Posterior cingulate gyrus (tissue), 11 donors: ENCODE data around the gene ISG15.
"Not testable (repeated sequence)": the region's sequence is repeated elsewhere in the genome, so short reads cannot be mapped to it uniquely, and the experiment has no call there.

Experiments
- DNase-seq, 10 donors: peaks; one replicate each; pipeline versions ENCODE4 v3.0.0 to v3.0.0-alpha.2; 2020 to 2021; ENCODE audit warnings: mixed read lengths in 3 of 10
- intact Hi-C: fragments of 100-400 bp; cut with DNase I; formaldehyde crosslinking; loops from one replicate; pipeline ENCODE4 v1.15.1; 2023

ISG15 gene

DNA sequence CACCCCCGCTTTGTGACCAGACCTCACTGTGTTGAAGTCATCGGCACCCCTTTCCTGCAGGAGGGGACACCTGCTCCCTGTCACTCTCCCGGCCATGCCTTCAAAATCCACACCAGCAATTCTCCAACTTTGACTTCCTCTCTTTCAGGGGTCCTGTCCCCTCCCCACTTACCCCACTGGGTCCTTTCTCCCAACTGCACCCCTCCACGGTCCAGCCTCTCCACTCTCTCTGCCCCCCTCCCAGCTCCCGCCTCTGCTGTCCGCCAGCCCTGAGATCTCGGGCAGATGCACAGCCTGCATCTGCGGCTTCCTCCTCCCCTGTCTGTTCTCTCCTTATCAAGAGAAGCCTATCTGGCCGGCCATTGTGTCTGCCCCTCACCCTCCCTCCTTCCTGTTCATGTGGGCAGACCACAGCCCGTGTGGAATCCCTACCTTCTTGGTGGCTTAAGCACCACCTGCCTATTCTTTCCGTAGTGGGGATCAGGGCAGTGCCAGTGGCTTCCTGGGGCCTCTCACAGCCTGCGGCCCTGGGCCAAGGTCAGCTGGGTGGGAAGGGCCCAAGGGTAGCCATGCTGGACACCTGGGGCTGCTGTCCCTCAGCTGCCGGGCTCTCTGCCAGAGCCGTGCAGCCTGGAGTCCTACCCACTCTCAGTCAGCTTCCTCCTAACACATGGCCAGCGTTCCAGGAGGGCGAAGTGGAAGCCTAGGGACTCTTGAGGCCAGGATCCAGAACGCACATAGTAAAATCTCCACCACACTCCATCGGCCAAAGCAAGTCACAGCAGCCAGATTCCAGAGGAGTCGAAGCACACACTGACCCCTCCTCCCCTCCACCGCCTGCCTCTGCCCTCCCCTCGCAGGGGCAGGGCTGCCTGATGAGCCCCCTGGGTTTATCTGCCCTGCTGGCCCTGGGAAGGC, 8.3 kb upstream of the ISG15 start:
- peak in 2 of 10 donors; percentile 66 to 73 for DNase-seq

DNA sequence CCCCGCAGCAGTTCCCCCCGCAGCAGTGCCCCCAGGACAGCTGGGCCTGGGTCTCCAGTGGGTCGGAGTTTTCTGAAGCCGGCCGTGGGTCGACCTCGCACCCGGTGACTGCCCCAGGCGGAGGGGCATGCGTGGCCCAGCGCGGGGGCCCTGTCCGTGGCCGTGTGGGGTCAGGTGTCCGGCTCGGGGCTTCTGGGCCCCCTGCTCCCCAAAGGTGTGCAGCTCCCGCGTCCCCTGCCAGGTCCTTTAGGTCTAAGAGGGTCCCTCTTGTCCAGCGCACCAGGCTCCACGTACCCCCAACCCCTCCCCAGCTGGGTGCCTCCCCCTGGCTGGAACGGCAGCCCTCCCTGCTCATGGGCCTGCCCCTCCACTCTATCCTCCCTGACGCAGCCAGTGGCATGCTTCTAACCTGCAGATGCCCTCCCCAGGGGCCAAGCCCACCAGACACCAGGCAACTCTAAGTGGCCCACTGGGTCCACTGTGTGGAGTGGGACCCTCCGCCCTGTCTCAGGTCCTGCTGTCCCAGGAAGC, 7.5 kb upstream of the ISG15 start:
- intact Hi-C loops: no loop called here
- DNase-seq: peak in 1 of 10 donors; percentile 67

More for the DNA sequence above, 8.3 kb upstream of the ISG15 start:
- intact Hi-C loops: loop anchor here (5.0 kb wide), 1 partner anchor 103 kb away; no protein-coding TSS in a partner anchor

DNA sequence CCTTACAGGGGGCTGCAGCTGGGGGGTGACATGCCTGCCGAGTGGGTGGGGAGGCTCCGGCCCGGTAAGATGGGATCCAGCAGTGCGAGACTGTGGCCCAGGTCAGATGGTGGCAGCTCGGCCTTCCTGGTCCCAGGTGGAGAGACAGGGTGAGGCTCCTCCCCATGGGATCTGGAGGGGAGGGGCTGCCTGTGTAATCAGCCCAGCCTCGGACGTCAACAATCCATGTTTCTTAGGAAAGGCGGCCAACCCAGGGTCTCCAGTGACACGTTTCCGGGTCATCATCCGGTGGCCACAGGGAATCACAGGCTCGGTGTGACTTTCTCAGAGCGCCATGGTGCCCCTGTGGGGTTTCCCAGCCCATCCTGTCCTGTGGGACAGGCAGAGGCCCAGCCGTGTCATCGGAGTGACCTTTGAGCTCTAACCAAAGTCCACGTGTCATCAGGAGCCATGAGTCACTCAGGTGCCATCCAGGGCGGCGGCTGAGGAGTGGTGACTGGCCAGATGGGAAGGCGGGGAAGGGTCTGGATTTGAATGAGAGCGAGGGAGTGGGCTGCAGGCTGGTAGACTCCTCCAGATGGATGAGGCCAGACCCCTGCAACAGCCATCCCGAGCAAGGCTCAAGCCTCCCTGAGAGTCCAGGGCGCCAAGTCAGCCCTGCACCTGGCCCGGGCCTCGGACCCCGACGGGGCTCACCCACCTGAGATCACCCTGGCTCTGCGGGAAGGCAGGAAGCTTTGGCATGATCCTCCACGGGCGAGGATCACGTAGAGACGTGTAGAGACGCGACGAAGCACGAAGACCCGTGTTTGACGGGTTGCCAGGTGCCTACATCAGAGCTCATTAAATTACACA, 6.8 kb upstream of the ISG15 start:
- DNase-seq: peak in 2 of 10 donors; percentile 64 to 73
- intact Hi-C loops: no loop called here

DNA sequence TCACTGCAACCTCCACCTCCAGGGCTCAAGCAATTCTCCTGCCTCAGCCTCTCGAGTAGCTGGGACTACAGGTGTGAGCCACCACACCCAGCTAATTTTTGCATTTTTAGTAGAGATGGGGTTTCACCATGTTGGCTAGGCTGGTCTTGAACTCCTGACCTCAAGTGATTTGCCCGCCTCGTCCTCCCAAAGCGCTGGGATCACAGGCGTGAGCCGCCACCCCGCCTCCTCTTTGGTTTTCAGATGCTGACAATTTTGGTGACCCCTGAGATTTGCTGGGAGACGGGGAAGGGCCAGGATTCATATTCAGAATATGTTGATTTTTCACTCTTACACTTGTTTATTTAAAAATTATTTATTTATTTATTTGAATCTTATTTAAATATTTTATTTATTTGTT, 3.2 kb upstream of the ISG15 start:
- intact Hi-C loops: not testable (repeated sequence)
- DNase-seq: peak in 1 of 10 donors; percentile 38

DNA sequence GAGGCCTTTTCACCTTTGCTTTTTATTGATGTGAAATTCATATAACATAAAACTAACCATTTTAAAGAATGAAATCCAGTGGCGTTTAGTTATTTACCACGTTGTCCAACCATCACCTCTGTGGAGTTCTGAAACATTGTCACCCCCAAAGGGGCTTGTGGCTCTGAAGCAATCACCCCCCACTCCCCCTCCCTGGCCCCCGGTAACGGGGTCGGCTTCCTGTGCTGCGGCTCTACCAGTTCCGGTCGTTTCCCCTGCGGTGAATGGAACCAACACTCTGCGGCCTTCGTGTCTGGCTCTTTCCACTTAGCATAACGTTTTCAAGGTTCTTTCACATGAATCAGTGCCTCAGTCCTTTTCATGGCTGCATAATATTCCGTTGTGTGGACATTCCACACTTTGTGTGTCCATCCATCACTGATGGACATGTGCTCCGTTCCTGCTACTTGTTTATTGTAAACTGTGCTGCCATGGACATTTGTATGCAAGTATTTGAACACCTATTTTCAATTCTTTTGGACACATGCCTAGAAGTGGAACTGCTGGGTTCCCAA, 1.8 kb upstream of the ISG15 start:
- intact Hi-C loops: no loop called here
- peak in 1 of 10 donors; percentile 76 for DNase-seq

DNA sequence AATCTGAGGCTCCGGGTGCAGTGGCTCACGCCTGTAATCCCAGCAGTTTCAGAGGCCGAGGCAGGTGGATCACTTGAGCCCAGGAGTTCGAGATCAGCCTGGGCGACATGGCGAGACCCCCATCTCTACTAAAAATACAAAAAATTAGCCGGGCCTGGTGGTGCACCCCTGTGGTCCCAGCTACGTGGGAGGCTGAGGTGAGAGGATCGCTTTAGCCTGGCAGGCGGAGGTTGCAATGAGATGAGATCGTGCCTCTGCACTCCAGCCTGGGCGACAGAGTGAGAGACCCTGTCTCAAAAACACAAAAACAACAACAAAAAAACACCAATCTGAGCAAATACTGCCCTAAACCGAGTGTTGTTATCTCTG, 577 bp upstream of the ISG15 start:
- DNase-seq: peak in 1 of 10 donors; percentile 52
- intact Hi-C loops: not testable (repeated sequence)

DNA sequence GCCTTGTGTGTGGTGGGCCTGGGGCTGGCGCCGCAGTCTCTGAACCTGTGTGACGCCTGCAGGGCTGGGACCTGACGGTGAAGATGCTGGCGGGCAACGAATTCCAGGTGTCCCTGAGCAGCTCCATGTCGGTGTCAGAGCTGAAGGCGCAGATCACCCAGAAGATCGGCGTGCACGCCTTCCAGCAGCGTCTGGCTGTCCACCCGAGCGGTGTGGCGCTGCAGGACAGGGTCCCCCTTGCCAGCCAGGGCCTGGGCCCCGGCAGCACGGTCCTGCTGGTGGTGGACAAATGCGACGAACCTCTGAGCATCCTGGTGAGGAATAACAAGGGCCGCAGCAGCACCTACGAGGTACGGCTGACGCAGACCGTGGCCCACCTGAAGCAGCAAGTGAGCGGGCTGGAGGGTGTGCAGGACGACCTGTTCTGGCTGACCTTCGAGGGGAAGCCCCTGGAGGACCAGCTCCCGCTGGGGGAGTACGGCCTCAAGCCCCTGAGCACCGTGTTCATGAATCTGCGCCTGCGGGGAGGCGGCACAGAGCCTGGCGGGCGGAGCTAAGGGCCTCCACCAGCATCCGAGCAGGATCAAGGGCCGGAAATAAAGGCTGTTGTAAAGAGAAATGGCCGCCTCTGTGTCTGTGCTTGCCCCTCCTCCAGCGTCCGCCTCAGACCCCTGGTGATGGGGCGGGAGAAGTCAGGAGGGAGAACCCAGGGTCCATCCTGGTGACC, 788 bp downstream of the ISG15 start:
- peak in 2 of 10 donors; percentile 8 to 86 for DNase-seq
- intact Hi-C loops: no loop called here

DNA sequence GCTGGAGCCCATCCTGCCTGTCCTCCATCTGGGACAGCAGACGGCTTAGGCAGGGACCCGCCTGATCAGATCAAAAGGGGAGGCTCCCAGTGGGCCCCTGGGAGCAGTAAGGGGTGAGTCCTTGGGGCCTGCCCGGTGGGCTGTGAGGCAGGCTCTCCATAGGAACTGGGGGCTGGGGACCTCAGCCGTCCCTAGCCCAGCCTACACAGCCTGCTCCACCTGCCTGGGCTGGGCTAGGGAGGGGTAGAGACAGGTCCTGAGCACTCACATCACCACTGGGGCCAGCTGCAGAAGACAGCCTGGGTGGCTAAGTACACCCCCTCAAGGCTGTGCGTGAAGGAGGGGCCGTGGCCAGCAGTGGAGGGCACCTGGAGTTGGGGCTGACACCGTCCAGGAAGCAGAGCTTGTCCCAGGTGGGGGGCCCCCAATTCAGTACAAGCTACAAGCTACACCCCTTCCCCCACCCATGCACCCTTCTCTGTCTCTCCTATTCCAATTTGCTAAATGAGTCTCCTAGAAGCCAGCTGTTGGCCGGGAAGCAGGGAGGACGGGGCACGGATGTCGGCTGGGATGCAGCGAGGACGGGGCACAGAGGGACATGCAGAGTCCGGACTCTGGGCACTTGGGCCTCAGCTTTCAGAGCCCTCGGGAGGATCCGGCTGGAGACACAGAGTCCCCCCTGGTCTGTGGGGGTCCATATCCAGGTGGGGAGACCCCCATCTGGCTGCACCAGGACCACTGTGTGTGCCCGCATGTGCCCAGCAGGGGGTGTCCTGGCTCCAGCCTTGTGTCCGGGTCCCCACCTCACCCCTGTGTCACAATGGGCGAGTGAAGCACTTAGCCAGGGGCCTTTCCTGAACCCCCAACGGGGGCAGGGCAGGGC, 1.7 kb downstream of the ISG15 start:
- intact Hi-C loops: no loop called here
- DNase-seq: peak in 1 of 10 donors; percentile 14

DNA sequence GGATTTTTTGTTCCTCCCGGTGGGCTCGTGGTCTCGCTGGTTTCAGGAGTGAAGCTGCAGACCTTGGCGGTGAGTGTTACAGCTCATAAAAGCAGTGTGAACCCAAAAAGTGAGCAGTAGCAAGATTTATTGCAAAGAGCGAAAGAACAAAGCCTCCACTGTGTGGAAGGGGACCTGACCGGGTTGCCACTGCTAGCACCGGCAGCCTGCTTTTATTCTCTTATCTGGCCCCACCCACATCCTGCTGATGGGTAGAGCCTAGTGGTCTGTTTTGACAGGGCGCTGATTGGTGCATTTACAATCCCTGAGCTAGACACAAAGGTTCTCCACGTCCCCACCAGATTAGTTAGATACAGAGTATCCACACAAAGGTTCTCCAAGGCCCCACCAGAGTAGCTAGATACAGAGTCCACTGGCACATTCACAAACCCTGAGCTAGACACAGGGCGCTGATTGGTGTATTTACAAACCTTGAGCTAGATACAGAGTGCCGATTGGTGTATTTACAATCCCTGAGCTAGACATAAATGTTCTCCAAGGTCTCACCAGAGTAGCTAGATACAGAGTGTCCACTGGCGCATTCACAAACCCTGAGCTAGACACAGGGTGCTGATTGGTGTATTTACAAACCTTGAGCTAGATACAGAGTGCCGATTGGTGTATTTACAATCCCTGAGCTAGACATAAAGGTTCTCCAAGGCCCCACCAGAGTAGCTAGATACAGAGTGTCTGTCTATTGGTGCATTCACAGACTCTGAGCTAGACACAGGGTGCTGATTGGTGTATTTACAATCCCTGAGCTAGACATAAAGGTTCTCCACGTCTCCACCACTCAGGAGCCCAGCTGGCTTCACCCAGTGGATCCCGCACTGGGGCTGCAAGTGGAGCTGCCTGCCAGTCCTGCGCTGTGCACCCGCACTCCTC, 4.4 kb downstream of the ISG15 start:
- not testable (repeated sequence) for DNase-seq
- intact Hi-C loops: loop anchor here (2.0 kb wide), 1 partner anchor 15 kb away; no protein-coding TSS in a partner anchor

DNA sequence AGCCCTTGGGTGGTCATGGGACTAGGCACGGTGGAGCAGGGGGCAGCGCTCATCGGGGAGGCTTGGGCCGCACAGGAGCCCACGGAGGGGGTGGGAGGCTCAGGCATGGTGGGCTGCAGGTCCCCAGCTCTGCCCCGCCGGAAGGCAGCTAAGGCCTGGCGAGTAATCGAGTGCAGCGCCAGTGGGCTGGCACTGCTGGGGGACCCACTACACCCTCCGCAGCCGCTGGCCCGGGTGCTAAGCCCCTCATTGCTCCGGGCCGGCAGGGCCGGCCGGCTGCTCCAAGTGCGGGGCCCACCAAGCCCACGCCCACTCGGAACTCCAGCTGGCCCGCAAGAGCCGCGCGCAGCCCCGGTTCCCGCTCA, 5.0 kb downstream of the ISG15 start:
- not testable (repeated sequence) for DNase-seq
- intact Hi-C loops: loop anchor here (2.0 kb wide), 1 partner anchor 14 kb away; no protein-coding TSS in a partner anchor

DNA sequence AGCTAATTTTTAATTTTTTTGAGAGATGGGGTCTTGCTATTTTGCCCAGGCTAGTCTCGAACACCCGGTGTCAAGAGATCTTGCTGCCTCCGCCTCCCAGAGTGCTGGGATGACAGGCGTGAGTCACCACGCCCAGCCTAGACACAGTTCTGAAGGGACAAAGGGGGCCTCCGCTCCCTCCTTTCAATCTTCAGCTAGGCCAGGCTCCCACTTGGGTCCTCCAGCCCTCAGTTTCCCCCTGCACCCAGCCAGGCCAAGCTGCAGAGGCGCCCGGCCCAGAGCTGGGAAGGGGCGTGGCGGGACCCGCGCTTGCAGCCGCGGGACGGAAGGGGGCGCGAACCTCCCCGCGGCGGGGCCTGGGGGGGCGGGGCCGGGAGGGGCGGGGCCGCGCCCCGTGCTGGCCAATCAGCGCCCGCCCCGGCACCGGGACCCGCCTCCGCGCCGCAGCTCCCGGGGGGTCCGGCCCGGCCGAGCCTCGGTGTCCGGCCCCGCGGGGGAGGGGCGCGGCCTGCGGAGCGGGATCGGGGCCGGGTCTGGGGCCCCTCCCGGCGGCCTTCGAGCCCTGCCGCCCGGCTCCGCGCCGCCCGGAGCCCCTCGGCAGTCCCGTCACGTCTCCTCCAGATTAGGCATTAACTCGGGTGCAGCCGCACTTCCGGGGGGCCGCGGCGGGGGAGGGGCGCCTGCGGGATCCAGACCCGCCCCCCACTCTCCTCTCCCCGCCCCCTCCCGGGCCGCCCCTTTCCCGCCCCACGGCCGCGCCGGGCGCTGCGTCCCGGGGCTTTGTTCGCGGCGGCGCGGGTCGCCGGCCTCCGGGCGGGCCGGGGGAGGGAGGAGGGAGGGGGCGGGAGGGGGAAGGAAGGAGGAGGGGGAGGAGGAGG, 6.1 kb downstream of the ISG15 start:
- intact Hi-C loops: loop anchor here (2.0 kb wide), 1 partner anchor 13 kb away; no protein-coding TSS in a partner anchor
- peak; percentile 61 to 97 (median 76) for DNase-seq

DNA sequence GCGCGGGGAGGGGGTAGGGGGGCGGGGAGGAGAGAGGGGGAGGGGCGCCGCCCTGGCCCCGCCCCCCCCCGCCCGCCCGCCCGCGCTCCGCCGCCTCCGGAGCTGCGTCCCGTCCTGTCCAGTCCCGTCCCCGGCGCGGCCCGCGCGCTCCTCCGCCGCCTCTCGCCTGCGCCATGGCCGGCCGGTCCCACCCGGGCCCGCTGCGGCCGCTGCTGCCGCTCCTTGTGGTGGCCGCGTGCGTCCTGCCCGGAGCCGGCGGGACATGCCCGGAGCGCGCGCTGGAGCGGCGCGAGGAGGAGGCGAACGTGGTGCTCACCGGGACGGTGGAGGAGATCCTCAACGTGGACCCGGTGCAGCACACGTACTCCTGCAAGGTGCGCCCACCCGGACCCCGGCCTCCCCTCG, 6.7 kb downstream of the ISG15 start, which contains the start of gene AGRN:
Gene AGRN, plus strand, starts transcription at position 121 of the 405 bp plus-strand sequence. Its CDS starts 53 bp downstream, at position 174.
- DNase-seq: peak in 1 of 10 donors; percentile 67
- intact Hi-C loops: loop anchor here (2.0 kb wide), 1 partner anchor 13 kb away; no protein-coding TSS in a partner anchor

DNA sequence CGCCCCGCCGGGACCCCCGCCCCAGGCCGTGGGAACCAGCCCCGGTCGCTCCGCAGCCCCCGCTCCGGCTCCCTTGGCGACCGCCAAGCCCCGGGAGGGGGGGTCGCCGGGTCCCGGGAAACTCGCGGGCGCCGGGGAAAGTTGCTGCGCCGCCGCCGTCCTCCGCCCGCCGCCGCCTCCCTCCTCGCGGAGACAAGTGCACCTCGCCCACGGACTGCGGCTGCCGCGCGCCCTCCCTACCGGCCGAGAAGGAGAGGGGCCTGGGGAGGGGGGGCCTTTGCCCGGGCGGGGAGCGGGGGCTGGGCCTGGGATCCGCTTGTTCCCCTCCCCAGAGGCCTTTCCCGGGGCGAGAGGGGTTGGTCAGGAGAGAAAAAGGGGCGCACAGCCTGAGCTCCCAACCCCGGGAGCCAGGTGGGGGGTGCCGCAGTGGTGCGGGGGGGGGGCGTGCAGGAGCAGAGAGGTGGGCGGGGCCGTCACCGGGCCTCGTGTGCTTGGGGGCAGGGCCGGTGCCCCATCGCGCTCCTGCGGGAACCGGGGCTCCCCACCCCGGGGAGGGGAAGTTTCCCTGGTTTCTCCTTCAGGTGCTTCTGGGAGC, 7.2 kb downstream of the ISG15 start:
- no peak for DNase-seq
- intact Hi-C loops: no loop called here

DNA sequence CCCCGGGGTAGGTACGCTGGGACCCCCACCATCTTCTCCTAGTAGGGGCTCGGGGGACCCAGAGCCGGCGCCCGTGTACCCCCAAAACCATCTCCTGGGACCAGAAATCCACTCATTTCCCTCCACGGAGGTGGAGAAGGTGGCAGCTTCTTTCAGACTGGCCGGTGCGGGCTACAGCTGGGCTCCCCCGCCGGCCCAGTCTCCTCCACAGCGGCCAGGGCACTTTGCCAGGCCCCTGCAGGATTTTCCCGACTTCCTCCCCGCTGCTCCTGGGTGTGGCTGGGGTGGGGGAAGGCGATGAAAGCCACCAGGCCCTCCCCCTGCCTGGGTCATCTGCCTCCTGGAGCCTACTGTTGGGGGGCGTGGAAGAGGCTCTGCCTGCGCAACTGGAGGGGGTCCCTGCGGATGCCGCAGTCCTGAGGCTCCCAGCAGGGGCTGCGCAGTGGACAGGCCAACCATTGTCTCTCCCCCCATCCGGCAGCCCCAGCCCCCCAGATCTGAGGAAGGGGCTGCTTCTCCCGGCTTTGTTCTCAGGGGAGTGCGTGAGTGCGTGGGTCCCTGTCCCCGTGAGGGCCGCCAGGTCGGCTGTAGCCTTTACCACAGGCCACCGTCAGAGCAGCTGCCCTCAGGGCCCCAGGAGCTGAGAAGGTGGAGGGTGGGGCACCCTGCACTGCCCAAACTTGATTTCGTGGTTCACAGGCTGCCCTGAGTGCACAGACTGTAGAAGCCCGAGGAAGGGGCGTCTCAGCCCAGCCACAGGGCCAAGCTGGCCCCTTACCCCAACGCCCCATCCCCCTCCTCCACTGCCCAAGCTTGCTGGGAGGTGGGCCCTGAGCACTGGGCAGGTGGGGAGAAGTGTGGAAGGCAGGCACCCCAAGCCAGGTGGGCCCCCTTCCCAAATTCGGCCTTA, 8.0 kb downstream of the ISG15 start:
- intact Hi-C loops: no loop called here
- no peak for DNase-seq

DNA sequence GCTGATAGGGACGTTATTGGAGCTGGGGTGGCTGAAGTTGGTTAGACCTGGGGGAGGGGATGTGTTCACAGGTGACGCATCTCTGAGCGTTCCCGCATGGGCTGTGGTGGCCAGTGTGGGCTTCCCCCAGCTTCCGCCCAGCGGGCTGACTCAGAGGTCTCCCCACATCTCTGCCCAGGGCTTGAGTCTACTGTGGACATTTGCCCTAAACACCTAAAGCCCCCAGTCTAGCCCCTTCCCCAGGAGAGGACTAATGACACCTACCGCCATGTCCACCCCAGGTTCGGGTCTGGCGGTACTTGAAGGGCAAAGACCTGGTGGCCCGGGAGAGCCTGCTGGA, 8.6 kb downstream of the ISG15 start:
- intact Hi-C loops: no loop called here
- no peak for DNase-seq
